Stimulated activated naive CD8-positive, alpha-beta T cell treated with anti-CD3 and anti-CD28 coated beads, Interleukin-15, Interleukin-2, amounts not matched to agents 100 U/mL and 50 U/mL, for 24 hours (primary cell): Measurements from ENCODE around the gene LRMDA.

Experiments used
- ATAC-seq: fragments of 150-1000 bp; cut with Tn5 transposase; one replicate; pipeline ENCODE4 v1.10.0; 2021
- DNase-seq: peaks from one replicate; pipeline ENCODE4 v3.0.0; 2021

The LRMDA gene

DNA sequence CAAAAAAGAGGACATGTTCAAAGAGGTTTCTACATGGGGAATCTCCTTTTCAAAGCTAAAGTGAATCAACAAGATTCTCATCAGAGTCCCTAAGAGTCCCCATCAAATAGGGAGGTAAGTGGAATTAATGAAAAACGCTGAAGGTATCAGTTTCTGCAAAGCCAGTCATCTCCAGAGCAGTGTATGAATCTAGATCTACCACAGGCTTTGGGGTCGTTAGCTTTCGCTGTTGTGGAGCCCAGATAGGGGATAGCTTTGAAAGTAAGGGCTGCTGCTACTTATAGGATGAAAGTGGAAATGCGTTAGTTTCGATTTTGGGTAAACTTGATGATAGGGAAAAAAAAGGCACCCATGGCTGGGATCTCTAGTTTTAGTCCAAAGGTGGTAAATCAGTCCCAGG is 748.4 kb downstream of the LRMDA start:
- ATAC-seq (no peak), DNase-seq (no peak)

DNA sequence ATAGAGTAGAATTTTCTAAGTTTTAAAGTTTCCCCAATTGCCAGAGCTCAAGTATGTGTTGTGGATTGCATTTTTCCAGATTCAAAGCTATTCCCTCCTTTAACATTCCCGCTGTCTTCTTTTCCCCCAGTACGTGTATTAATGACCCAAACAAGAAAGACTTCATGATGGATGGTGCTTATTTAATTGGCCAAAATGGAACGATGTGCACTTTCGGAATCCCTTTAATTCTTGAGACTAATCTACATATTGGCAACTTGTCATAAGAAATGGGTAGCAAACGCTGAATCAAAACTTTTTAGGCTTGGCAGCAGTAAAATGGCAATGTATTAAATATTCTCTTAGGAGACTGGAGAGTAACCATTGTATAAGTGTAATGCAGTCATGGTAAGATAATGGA is 753.2 kb downstream of the LRMDA start:
- DNase-seq (no peak), ATAC-seq (no peak)

DNA sequence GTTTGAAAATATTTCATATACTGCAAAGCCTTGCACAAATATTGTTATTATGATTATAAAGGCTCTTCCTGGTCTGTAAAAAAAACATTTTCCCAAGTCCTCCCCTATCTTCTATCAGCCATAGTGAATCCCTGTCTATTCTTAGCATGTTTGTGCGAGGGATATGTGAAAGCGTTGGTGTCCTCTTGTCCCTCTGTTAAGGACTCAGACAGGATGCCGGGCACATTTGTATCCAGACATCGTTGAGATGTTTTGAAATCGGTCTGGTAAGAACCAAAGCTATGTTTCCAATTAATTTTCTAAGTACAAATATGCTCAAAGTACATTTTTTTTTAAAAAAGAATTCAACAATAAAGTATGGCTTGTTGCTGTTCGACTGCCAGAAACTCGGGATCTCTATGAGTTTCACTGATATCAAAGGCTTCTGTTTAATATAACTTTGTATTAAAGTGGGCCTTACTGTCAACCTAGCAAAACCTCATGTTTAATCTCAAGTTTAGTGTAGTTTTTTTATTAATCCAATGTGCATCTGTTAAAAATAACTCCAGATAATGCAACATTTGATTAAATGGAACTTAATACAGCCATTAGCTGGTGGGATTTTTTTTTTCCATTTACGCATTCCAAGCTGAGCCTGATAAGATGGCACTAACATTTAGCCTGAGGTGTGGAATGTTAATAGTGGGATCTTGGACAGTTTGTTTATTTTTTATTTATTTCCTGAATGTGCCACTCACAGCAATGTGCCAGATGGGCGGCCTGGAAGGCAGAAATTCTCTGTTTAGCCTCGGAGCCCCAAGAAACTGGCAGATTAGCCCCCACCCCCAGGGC is 754.3 kb downstream of the LRMDA start:
- ATAC-seq: no peak
- no peak for DNase-seq

DNA sequence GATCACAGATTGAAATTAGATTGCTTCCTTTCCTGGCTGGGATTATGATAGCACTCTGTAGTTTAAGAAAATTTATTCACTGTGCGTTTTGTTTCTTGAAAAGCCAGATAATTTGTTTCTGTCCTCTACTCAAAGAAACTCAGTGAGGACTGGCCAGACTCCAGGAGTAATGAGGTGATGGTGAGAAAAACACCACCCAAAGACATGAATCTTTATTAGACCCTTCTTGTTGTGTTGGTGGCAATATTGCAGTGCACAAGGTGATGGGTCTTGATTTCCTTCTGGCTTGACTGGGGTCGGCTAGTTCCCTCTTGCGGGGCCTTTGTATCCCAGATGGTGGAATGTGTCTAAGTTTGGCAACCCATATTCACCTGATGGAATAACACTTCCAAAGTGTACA is 756.8 kb downstream of the LRMDA start:
- ATAC-seq (no peak), DNase-seq (no peak)

DNA sequence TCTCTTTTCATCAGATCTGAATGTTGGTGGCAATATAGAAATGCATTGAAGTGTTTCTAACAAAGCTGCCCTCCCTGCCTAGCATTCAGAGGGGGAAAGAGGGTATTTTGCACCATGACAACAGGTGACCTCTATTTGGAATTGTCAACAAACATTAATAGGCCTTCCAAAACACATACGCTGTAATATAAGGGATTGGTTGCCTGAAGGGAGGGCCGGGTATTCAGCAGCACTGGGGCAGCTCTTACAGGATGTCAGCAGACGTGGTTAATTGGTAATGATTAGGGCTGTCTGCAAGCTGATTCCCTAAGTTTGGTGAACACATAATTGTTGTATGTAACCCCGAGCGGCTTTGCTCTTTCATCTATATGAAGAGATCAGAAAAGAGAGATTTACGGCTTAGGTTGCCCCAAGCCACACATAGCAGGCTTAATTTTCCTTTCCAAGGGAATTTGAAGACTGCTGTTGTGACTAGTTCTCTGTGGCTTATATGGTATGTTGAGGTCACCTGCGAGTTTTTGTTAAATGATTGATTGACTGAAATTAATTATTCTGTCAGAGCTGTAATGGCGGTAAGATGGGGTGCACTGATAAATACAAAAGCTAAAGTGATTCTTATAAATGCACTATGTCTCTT is 759.3 kb downstream of the LRMDA start:
- ATAC-seq: no peak
- no peak for DNase-seq

DNA sequence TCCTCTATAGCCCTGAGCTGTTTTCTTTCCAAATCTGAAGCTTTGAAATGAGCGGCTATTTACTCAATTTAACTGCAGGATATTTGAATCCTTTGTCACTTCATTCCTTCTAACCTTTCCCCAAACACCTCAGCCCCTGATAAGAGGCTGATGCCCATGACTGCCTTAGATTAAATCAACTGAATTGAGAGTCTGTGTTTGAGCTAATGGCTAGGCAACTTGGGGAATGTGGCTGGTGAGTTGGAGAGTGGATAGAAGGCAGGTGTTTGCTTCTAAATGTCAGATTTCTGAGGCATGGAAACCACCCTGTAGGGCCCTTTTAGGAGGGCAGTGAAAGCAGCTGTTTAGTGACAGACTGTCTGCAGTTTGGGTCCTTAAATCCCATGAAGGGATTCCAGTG is 759.9 kb downstream of the LRMDA start:
- no peak for DNase-seq
- ATAC-seq: no peak

DNA sequence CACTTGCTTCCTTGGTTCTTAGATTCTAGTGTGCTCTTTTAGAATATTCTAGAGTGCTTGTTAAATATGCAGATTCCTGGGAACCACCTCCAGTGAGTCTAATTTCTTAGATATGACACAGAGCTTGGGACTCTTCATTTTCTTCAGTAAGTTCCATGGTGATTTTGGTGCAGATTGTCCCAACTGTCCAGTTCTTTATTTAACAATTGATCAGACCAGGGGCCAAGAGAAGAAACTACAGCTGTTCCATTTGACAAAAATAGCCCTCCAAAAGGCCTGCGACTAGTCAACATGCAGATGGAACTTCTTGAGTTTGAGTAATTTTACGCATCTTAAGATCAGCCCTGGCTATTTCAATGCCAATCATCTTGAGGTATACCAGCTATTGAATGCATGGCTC is 760.7 kb downstream of the LRMDA start:
- ATAC-seq (no peak), DNase-seq (no peak)

DNA sequence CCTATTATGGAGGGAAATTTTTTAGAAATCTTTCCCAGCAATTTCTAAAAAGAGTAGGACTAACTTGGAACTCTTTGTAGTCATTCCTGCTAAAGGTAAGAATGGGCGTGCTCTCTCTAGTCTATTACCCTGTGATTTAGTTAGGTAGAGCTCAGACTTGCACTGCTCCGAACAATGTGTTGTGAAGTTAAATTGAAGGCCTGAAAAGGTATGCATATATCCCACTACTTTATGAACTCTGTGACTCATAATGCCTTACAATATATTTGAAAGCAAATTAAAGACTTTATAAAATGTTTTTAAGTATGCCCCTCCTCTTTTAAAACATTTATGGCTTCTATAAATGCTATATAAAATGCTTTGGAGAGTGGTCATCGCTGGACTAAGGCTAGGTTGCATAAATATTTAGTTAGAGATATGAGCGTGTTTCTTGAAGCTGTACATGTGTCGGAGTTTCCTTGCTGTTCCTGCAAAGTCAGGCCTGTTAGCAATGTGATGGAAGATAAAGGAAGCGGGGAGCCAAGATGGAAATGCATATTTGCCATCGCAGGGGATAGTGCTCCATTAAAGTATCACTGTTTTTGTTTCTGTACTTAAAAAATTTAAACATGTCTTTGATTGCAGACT is 761.4 kb downstream of the LRMDA start:
- no peak for DNase-seq
- ATAC-seq: no peak

DNA sequence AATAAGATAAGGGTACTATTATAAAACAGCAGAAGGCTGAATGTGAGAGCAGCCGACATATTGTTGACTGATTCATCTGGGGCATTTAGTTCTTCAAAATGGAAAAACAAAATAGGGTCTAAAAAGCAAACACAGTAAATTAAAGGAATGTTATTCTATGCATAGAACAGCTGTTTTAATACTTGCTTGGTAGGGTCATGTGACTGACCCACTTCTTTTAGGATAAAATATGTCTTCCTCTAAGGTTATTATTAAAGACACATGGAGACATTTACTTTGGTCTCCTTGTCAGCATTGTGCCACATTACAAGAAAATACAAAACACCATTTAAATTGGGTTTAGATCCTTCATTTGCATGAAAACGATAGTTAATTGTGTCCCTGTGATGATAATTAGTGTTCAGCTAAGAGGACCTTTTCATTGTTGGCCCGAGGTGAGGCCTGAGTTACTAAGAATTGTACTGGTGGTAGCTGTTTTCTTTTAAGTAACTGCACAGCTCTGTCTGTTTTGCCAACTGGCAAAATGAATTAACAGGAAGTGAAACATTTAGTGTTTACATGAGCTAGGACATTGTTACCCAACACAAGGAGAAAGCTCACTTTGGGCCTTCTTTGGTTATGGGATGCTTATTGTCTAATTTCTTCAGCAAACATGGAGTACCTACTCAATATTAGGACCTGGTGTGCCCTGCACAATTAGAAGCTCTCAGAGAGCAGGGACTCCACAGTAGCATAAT is 764.4 kb downstream of the LRMDA start:
- ATAC-seq (no peak), DNase-seq (no peak)

DNA sequence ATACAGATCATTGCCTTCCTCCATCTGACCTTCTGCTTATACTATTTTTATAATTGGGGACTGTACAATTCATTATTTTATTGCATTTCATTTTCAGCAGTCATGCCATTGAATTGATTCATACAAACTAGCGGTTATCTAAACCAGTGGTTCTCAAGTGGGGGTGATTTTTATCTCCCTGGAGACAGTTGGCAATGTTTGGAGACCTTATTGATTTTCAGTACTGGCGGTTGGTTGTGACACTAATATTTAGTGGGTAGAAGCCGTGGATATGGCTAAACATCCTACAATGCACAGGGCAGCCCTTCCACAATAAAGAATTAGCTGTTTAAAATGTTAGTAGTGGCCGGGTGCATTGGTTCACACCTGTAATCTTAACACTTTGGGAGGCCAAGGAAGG is 765.9 kb downstream of the LRMDA start:
- DNase-seq (no peak), ATAC-seq (no peak)

DNA sequence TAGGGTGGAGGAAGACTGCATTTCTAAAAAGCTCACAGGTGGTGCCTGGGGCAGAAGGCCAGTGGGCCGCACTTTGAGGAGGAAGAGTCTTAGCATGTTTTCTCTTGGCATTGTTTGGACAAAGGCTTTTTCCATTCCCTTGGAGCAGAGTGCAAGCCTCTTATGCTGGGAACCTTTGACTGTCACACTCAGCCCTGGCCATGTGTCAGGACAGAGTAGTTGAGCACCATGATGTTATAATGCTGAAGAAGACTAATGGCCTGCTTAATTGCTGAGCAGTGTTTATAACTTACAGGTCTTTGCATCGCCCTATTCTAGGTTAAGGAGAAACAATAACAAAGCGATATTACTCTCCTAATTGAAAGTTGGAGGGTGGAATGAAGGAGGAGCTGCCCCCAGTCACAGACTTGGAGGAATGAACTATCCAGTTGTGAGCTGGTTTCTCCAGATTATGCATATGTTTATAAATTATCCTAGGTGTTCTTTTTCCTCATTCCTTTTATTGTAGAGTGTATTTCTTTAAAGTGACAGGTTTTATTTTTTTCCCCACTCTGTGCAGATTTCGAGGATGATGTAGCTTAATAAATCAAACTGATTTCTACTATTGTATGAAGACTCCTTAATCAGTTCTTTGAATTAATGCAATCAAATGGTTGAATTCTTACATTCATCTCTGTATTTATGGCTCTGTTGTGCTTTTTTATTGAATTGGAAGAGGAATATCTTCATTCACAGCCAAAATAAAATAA is 767.0 kb downstream of the LRMDA start:
- DNase-seq: no peak
- ATAC-seq: no peak

DNA sequence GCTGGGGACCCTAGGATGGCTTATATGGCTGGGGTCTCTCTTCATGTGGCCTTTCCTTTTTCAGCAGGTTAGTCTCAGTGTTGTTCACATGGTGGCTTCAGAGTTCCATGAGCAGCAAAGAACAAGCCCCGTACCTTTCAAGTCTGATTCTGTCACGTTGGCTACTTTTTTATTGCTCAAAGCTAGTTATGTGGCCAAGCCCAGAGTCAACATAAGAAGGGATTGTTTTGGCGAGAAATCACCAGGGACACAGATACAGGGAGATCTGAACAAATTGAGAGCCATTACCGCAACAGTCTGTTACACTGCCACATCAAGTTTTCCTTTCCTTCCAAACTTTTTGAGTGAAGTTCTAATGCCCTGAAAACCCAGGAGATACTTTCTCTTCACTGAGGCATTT is 770.5 kb downstream of the LRMDA start:
- no peak for ATAC-seq

DNA sequence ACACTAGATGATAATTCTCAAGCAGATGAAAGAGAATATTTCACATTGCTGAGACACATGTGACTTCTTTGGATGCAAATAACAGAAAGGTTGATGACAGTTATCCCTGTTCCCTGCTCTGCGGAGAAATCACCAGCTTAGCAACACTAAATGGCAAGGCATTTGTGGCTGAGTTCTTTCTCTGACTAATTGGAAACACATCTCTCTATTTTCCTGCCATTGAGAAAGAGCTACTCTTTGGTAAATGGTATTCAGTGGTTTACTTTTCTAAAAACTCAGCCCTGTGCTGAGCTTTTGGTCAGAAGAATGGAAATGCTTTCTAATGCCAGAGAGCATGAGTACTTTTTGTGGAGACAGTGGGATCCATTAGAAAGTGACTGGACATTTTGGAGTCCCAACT is 771.4 kb downstream of the LRMDA start:
- DNase-seq (no peak), ATAC-seq (no peak)

More for the DNA sequence above, 770.5 kb downstream of the LRMDA start:
- DNase-seq: no peak

DNA sequence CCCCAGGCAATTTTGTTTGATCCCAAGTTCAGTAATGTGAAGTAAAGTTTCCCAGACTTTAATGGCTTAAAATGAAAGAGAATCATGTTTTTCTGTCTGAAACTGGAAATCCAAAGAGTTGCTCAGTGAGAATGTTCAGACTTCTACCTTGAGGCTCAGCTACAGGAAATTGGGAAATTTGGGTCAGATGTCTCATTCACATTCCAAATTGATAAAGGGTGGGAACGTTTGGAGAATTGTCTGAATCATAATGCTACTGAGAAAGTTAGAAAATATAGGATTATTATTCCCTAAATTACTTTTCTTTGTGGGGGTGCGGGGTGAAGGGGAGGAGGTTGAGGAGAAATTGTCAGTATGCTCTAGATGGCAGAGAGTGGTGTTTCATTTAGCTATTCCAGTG is 773.9 kb downstream of the LRMDA start:
- DNase-seq: no peak
- no peak for ATAC-seq

DNA sequence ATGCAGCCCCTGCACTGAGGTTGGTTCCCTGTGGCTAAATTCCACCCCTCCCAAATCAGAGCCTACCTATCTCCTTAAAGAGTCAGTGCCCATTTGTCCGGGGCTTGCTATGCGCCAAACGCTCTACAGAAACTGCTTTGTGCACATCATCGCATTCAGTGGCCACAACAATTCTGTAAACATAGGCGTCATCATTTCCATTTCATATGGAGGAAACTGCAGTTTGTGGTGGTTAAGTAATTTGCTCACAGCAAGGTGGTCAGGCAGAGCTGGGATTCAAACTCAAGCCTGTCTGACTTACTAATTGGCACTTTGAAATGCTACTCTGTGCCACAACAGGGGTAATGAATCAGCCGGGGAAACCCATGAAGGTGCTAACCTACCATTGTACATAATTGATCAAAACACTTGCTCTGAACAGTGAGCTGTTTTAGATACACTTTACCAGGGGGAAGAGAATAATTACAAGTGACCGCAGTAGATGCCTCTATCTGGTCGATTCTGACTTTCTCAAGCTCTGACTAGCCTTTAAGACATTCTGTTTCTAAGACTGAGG is 775.5 kb downstream of the LRMDA start:
- ATAC-seq: no peak
- DNase-seq: no peak

DNA sequence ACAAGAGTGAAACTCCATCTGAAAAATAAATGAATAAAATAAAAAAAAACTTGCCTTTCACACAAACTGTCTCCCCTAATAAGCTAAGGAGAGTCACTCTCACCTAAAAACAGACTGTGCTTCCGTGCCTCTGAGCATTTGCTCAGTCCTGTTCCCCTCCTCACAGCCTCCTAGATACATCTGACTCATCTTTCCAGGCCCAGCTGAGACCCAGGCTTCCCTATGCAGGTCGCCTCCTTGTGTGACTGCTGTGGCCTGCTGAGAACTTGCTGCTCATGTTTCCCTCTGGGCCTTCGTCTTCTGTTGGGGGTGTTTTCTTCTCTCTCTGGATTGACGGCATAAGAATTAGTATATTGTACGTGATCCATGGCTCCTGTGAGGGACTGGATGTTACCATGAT is 777.7 kb downstream of the LRMDA start:
- DNase-seq (no peak), ATAC-seq (no peak)

DNA sequence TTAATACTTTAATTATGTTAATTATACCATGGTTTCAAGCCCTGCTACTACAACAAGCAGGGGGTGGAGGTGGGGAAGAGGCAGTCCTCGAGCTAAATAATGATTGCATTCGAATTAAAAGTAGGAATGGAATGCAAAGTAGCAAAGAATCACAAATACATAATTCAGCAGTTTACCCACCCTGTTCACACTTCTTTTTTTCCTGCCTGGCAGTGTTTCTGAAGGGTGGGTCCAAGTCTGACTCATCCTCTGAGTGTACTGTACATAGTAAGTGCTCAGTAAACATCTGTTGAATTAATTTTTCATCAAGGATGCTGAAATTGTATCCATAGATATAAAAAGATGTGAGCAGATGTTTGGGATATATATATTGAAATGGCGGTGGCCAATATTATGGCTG is 778.8 kb downstream of the LRMDA start:
- ATAC-seq (no peak), DNase-seq (no peak)

DNA sequence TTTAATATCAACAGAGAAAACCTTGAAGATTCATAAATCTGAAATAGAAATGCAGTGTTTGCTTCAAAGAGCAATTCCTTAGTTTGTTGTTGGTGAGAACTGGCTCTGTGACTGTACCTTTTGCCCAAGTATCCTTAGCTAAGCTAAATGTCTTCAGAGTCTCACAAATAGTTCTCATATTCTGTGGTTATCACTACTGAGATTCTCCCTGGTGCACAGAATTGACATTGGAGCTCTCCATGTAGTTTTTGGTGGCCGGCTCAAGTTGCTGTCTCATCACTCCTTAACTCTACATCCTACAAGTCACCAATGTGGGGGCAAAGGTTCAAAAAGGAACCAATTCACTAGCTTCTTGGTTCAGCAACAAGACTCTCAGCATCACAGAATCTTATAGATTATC is 780.3 kb downstream of the LRMDA start:
- ATAC-seq (no peak), DNase-seq (no peak)

DNA sequence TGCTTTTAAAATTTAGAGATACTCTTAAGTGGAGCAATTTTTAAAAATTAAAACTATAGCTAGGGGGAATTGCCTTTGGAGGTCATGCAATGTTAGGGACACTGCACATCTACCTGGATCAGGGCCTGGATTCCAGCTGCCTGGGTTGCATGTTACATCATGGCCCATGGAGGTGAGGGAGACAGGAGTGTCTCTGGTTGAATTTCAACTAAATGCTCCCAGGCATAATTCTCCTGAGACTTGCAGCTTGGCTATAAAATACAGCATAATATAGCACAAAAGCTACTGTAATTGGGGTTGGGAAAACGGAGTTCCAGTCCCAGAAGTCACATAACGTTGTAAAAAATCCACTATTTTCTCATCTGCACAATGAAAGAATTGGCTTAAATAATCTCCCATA is 782.5 kb downstream of the LRMDA start:
- ATAC-seq (no peak), DNase-seq (no peak)

DNA sequence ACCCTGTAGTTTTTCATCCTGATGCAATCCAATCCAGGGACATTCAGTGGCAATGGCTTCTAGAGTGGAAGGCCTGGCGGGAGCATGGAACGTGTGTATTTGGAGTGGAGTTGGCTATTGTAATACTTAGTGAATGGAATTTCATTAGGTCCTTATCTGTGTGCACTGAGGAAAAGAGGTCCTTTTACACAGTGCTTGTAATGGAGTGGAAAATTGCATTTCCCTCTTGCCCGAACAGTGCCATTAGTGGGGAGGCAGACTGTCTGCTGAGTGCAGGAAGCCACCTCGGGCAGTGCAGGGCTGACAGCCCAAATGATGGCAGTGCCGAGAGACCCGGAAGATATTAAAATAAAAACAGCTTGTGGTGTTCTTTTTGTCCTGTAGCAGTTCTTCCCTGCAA is 786.6 kb downstream of the LRMDA start:
- no peak for DNase-seq
- no peak for ATAC-seq

DNA sequence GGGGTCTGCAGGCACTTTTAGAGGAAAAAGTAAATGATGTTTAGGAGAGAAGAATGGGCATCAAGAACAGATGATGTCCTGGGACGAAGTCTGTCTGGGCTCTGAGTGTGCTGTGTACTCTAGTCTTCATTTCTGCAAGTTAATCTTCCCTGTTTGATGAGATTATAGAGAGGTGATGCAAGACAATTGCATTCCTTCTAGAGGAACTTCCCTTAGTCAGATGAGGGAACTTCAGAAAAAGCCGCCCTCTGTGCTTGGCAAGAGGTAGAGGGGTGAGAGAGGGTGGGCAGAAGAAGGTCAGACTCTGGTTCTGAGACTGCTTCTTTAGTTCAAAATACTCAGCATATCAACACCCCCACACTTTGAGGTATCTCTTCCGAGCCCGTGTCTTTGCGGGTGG is 797.9 kb downstream of the LRMDA start:
- DNase-seq (no peak), ATAC-seq (no peak)

DNA sequence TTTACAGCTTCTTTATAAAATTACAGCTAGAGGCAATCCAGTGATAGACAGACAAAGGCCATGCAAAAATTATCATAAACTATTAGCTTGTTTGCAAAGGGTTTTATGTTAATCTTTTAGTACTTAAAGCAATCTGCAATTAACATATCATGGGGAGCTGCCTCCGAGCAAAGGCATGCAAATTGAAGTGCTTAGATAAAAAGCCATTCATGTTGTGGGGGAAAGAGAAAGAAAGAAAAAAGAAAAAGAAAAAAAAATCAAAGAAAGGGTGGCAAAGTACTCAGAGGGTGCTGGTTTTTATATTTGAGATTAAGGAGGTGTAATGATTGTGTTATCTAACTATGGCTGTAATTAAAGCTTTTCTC is 799.5 kb downstream of the LRMDA start:
- ATAC-seq (no peak), DNase-seq (no peak)
